IPS DF 19.7 (cell line): ENCODE data around the gene EIF4E3.

Experiments
- DNase-seq: peaks from one replicate; pipeline ENCODE4 v3.0.0-alpha.2; 2013; ENCODE audit warnings: low read depth, low spot score

The EIF4E3 gene

GRCh38 chr3:71725271-71725991 lies at the start of gene EIF4E3:
TSS of gene EIF4E3 (minus strand) at chr3:71725402. CDS start at chr3:71725367, 35 bp downstream.
- no peak for DNase-seq

GRCh38 chr3:71771884-71772283 lies 46.7 kb upstream of the EIF4E3 start:
- DNase-seq: no peak

- no peak for DNase-seq
These were observed 45.9 kb upstream of the EIF4E3 start for GRCh38 chr3:71771126-71771525.

- no peak for DNase-seq
These were observed 38.2 kb upstream of the EIF4E3 start for GRCh38 chr3:71763426-71763825.

- no peak for DNase-seq
These were observed 34.9 kb upstream of the EIF4E3 start for GRCh38 chr3:71760140-71760539.

- no peak for DNase-seq
These were observed 34.2 kb upstream of the EIF4E3 start for GRCh38 chr3:71759401-71759800.

GRCh38 chr3:71758091-71758490 lies 32.9 kb upstream of the EIF4E3 start:
- DNase-seq: no peak

- DNase-seq: no peak
These were observed 29.5 kb upstream of the EIF4E3 start for GRCh38 chr3:71754610-71755253.

- DNase-seq: no peak
These were observed 28.8 kb upstream of the EIF4E3 start, which contains the start of gene GPR27 for GRCh38 chr3:71753701-71754609. TSS of gene GPR27 (plus strand) at chr3:71753855. CDS start at chr3:71754050, 195 bp downstream.

GRCh38 chr3:71752831-71753700 lies 27.9 kb upstream of the EIF4E3 start:
- DNase-seq: no peak

GRCh38 chr3:71751602-71752001 lies 26.4 kb upstream of the EIF4E3 start:
- DNase-seq: no peak

- DNase-seq: no peak
These were observed 19.5 kb upstream of the EIF4E3 start for GRCh38 chr3:71744738-71745137.

GRCh38 chr3:71742621-71743020 lies 17.4 kb upstream of the EIF4E3 start:
- no peak for DNase-seq

GRCh38 chr3:71734881-71735280 lies 9.7 kb upstream of the EIF4E3 start:
- DNase-seq: no peak

- DNase-seq: no peak
These were observed 8.1 kb upstream of the EIF4E3 start for GRCh38 chr3:71733319-71733718.

GRCh38 chr3:71732637-71733036 lies 7.4 kb upstream of the EIF4E3 start:
- DNase-seq: no peak

GRCh38 chr3:71728632-71729342 lies 3.6 kb upstream of the EIF4E3 start:
- peak; percentile 83 for DNase-seq

- DNase-seq: no peak
These were observed 944 bp upstream of the EIF4E3 start for GRCh38 chr3:71726146-71726545.

- no peak for DNase-seq
These were observed 475 bp downstream of the EIF4E3 start for GRCh38 chr3:71724584-71725270.

- DNase-seq: no peak
These were observed 1.1 kb downstream of the EIF4E3 start for GRCh38 chr3:71724171-71724453.
